AG08396 (cell line): ENCODE measurements around the gene FXYD1.
"Not testable (repeated sequence)": the region's sequence is repeated elsewhere in the genome, so short reads cannot be mapped to it uniquely, and the experiment has no call there.

Source experiments
- DNase-seq: peaks from one replicate; pipeline ENCODE4 v3.0.0; 2012; ENCODE audit warnings: low spot score, mixed read lengths

The FXYD1 gene

DNA sequence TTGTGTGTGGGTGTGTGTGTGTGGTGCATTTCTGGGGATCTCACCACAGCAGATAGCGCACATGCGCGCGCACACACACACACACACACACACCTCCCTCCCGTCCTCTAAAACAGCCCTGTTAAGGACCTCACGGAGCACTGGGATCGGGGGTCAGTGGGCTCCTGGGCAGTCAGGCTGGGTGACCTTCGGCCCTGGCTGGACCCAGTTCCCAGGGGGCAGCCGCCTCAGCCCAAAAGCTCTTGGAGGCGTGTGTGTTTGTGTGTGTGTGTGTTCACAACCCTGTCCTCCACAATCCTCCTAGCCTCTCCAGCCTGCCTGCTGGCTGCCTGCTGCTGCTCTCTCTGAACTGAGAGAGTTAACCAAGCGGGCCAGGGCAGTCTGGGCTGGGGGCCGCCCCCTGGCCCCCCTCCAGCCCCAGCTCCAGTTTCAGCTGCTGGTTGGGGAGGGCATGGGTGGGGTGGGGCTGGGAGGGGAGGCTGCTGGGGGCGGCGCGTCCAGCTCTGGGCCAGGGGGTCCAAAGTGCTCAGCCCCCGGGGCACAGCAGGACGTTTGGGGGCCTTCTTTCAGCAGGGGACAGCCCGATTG lies at the start of gene FXYD1:
FXYD1 (plus strand) TSS at position 520 of the 588 bp plus-strand sequence. CDS start 1,256 bp downstream, outside the sequence.
- no peak for DNase-seq

DNA sequence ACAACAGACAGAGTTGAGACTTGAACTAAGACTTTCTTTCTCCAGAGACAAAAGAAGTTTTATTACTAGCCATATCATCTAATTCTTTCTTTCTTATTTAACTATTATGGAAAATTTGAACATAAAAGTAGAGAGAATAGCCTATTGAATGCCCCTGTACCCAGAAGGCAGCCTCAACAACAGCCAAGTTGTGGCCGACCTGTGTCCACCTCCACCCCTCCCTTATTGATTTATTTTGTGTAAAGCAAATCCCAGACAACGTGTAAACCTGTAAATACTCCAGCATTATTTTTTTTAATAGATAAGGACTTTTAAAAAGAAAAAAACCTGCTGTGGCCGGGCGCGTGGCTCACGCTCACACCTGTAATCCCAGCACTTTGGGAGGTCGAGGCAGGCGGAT lies 49.1 kb upstream of the FXYD1 start:
- DNase-seq, result no peak

DNA sequence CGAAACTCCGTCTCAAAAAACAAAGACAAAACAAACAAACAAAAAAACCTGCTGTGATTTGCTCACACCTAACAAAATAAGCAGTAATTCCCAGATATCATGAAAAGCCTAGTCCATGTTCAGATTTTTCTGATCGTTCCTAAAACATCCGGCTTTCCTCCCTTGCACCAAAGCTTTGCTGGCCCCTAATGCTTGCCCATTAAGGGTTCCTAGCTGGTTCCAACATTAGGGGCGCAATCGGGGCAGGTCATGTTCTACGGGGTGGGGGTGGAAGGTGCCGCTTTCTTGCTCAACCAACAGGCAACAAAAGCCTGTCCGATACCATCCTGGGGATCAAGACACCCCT lies 48.5 kb upstream of the FXYD1 start:
- DNase-seq, result no peak

DNA sequence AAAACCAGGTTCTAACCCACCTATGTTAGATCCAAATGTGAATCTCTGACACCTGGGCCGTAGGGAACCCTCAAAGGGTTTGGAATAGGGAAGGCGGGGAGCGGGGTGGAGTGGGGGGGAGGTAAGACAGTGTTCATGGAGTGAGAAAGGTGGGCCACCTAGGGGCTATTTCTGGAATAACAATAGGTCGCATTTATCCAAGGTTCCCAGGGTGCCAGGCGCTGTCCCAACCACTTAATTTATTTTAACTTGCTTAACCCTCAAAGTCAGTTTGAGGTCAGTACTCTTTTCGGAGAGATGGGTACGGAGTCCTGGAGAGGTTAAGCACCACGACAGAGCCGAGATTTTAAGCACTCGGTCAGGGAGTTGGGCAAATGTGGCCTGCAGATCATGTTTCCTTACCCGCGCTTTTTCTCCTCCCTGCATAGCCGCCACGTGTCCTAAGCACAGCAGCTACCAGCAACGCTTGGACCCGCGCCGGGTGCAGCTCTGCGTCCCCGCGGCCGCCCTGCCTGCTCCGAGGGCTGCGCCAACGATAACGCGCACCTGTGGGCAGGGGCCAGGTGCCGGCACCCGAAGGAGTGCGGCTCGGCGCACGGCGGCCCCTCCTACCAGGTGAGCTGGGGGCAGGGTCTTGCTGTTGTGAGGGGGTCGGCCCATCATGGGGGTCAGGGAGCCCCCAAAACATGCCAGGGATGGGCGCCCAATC lies 48.0 kb upstream of the FXYD1 start:
- peak; percentile 88 for DNase-seq

DNA sequence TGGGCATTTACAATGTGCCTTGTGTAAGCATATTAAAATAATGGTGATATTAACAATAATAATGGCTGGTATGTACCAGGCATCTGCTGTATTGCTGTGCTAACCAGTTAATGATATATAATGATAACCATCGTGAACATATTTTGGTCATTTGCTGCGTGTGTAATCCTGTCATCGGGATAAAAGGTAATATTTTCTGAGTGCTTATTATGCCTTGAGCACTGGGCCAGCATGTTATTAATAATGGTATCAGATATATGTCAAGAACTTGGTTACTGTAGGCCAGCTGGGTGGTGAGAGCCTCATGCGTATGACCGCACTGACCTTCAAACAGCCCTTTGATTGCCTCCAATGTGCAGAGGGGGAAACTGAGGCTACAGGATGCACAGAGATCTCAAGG lies 45.2 kb upstream of the FXYD1 start:
- no peak for DNase-seq

DNA sequence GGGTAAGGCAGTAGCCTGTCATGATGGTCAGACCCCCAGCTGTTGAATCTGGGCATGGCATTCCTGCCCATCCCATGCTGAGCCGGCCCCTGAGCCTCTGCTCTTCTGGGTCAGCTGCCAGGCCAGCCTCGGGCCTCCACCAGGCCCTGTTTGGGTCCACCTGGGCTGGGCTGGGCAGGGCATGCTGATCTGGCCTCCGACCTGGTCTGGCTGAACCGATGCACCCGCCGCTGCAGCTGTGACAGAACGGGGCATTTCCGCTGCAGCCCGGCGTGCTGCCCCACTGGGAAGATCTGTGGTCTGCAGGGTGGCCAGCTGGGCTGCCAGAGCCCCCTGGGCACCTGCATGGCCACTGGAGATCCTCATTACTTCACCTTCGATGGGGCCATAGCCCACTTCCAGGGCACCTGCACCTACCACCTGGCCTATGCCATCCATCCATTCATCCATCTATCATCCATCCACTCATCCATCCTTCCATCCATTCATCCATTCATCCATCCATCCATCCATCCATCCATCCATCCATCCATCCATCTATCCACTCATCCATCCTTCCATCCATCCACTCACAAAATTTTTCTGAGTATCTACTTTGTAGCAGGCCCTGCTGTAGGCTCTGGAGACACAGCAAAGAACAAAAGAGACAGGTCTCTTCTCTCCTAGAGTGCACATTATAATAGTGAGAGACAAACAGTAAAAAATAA lies 44.5 kb upstream of the FXYD1 start:
- no peak for DNase-seq

DNA sequence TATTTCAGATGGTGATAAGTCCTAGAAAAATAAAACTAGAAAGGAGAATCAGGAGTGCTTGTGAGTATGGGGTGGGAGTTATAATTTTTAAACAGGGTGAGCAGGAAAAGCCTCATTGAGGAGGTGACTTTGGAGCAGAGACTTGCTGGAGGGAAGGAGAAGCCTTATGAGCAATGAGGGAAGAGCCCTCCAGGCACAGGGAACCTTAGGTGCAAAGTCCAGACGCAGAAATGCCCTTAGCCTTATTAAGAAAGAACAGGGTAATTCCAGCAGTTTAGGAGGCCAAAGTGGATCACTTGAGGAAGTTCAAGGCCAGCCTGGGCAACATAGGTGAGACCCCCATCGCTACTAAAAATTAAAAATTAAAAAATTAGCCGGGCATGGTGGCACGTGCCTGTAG lies 44.0 kb upstream of the FXYD1 start:
- no peak for DNase-seq

DNA sequence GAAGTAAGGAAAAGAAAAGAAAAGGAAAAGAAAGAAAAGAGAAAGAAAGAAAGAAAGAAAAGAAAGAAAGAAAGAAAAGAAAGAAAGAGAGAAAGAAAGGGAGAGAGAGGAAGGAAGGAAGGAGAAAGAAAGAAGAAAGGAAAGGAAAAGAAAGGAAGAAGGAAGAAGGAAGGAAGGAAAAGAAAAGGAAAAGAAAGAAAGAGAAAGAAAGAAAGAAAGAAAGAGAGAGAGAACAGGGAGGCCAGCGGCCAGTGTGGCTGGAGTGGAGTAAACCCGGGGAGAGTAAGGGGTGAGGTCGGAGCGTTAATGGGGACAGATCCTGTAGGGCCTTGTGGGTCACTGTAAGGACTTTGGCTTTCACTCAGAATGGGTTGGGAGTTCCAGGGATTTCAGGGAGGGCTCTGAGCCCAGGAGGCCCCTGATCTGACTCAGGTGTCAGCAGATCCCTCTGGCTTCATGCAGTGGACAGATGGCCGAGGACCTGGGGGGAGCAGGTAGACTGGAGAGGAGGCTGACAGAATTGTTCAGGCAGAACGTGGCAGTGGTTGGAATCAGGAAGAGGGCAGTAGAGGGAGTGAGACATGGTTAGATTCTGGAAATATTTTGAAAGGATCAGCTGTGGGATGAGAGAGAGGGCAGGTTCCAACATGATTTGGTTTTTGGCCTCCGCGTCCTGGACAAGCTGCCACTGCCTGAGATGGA lies 42.8 kb upstream of the FXYD1 start:
- DNase-seq, result no peak

DNA sequence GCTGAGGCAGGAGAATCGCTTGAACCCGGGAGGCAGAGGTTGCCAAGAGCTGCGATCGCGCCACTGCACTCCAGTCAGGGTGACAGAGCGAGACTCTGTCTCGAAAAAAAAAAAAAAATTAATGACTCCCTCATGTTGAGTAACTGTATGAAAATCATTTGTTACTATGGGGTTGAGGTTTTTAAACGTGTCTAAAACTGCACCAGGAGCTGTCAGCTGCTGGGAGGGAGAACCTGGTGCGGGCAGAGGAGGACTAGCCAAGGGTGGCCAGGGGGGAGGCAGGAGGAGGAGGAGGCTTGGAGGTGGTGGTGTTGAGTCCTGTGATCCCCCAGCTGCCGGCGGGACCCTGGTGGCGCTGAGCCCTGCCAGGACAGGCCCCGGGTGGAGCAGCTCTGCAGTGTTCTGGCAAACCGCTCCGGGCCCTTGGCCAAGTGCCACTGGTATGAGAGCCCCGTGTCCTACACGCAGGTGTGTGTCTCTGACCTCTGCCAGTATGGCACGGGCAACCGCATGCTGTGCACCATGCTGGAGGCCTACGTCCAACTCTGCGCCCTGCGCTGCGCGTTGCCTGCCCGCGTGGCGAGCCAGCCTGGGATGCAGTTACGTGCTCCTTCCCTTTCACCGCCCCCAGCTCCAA lies 40.1 kb upstream of the FXYD1 start:
- no peak for DNase-seq

DNA sequence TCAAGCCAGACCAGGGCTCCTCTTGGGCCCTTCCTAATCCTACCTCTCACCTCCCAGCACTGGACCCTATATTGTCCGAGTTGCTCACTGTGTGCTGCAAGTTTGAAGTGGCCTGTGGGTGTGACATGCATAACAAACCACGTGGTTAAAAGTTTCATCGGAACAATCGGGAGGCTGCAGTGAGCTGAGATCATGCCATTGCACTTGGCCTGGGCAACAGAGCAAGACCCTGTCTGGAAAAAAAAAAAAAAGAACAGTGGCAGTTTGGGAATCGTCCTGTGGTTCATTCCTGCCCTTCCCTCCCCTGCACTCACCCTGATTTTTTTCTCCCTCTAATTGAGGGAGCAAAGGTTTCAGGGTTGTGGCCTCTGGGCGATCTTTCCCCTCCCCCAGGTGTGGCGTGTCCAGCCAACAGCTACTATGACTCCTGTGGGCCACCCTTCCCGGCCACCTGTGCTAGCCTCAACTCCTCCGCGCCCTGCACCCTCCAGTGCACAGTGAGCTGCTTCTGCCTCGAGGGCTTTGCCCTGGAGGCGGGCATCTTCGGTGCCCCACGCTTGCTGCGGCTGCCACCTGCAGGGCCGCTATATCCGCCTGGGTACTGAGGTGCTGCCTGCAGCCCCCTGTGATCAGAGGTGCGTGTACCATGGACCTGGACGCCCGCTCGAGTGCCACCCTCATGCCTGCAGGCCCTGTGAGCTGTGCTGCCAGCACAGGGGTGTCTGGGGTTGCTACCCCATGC lies 39.3 kb upstream of the FXYD1 start:
- DNase-seq, result no peak

DNA sequence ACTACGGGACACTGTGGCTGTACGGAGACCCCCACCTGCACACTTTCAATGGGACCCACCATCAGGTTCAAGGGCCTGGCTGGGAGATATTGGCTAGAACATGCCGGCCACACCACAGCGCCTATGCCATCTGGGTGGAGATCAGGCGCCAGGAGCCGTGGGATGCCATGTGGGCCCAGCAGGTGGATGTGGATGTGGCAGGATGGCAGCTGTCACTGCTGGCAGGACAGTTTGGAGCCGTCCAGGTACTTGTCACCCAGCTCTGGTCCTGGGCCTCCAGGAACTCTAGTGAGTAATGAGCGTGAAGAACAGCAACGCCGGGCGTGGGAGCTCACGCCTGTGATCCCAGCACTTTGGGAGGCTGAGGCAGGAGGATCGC lies 38.7 kb upstream of the FXYD1 start:
- no peak for DNase-seq

DNA sequence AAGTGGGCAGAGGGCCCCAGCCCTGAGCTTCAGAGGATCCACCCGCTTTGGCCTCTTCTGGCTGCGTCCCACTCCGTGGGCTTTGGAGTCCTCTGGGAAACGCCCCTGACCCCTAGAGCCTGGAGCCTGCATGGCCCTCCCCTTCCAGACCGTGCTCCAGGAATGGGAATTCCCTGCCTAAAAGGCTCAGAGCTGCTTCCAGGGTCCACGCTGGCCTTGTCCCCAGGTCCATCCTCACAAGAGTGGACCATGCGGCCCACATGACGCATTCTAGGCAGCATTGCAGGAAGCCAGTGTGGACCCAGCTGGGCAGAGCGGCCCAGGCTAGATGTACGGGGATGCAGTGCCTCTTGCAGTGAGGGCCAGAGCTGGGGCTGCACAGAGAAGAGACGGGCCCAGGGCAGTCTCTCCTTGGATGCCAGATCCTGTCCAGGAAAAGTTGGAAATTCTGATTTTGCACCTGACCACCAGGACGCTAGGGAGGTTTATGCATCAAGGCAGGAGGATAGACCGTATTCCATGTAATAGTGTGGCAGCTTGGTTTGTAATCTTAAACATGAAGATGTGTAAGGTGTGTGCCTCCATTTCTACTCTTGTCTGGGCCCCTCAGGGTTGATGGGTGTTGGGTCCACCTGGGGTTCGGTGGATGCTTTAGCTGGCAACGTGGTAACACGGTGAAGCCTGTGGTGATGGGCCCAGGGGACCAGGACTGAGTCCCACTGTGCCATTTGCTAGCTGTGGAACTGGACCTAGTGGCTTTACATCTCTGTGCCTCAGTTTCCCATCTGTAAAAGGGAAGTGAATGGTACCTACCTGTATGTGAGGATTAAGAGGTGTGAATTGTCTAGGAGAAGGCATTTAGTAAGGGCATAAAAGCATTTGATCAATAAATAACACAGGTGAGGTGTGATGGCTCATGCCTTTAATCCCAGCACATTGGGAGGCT lies 37.8 kb upstream of the FXYD1 start:
- no peak for DNase-seq

DNA sequence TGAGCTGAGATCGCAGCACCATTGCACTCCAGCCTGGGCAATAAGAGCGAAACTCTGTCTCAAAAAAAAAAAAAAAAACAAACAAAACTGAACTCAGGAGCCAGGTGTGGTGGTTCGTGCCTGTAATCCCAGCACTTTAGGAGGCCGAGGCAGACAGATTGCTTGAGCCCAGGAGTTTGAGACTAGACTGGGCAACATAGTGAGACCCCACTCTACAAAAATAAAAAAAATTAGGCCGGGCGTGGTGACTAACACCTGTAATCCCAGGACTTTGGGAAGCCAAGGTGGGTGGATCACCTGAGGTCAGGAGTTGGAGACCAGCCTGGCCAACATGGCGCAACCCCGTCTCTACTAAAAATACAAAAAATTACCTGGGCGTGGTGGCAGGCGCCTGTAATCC lies 36.7 kb upstream of the FXYD1 start:
- not testable (repeated sequence) for DNase-seq

DNA sequence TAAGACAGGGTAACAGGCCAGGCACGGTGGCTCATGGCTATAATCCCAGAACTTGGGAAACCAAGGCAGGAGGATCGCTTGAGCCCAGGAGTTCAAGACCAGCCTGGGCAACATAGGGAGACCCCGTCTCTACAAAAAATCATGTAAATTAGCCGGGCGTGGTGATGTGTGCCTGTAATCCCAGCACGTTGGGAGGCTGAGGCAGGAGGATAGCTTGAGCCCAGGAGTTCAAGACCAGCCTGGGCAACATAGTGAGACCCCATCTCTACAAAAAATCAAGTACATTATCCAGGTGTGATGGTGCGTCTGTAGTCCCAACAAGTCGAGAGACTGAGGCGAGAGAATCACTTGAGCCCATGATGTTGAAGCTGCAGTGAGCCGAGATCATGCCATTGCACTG lies 35.0 kb upstream of the FXYD1 start:
- DNase-seq, result not testable (repeated sequence)

DNA sequence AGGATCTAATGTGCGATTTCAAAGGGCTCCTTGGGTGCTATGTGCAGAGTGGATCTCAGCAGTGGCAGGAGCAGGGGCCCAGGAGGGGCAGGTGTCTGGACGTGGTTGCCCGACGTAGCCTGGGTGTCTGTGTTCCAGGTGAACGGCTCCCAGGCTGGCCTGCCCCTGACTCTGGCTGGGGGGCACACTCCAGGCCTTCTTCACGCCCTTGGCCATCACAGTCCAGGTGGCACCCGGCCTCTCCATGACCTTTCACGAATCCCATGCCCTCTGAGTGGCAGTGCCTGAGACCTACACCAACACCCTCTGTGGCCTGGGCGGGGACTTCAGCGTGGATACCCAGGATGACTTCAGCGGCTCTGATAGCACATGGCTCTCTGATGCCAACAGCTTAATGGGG lies 34.3 kb upstream of the FXYD1 start:
- DNase-seq, result no peak

DNA sequence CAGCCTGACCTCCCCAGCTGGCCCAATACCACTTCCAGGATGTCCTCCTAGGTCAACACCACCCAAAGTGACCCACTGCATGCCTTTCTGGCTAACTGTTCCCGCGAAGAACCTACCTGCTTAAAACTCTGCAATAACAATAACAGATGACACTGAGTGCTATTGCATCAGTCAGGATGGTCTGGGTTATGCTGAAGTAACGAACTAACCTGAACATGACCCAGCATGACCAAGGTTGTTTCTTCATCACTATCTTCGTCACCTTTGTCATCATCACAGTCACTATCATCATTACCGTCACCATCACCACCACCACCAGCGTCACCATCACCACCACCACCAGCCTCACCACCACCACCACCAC lies 33.6 kb upstream of the FXYD1 start:
- no peak for DNase-seq

DNA sequence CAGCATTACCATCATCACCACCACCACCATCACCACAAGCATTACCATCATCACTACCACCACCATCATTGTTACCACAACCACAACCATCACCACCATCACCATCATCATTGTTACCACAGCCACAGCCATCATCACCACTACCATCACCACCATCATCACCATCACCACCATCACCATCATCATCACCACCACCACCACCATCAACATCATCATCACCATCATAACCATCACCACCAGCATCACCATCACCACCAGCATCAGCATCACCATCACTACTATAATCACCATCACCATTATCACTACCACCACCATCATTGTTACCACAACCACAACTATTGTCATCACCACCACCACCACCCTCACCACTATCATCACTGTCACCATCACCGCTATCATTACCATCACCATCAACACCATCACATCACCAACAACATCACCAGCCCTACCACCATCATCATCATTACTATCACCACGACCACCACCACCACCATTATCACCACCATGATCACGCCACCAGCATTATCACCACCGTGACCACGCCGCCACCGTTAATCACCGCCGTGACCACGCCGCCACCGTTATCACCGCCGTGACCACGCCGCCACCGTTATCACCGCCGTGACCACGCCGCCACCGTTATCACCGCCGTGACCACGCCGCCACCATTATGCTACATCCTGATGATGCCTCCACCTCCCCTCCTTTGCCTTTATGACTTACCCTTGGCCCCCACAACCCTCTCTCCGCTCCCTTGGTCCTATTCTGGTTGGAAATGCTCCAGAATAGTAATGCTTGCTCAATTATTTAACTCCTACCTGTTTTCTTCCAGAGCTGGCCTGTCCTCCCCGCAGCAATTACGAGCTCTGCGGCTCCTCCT lies 33.0 kb upstream of the FXYD1 start:
- DNase-seq, result no peak

DNA sequence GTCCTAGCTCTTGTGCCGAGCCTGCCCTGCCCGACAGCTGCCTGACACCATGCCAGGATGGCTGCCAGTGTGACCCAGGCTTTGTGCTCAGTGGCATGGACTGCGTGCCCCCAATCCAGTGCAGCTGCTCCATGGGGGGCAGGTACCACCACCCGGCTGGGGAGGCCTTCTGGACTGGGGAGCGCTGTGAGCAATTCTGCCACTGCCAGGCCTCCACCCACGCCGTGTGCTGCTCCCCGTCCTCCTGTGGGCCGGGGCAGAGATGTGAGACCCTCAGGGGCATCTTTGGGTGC lies 32.4 kb upstream of the FXYD1 start:
- no peak for DNase-seq

DNA sequence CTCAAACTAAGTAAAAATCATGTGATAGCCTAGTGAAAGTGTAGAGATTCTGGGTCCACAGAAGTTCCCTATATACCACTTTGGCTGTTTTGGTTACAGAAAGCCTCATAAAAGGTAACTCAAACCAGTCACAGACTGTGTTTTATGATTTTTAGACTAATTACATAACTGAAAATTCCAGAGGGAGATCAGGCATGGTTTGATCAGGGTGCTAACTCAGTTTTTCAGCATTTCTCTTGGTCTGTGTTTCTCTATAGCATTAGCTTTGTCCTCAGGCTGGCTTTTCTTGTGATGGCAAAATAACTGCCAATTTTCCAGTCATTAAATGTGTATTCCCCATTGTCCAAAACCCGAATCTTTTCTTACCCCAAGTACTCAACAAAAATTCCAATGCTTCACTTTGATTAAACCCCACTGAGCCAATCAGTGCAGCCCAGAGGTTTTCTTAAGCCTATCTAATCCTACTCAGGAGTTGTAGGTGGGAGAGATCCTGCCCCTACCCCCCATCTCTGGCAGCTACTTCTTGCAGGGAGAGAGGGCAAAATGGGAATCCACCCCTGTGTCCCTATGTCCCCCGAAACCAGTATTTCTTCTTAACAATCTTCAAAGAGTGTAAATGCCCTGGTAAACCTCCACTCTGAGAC lies 31.6 kb upstream of the FXYD1 start:
- DNase-seq, result no peak
